Loucy (cell line): ENCODE measurements around the gene SLC35A4.
"Not testable (repeated sequence)": the region's sequence is repeated elsewhere in the genome, so short reads cannot be mapped to it uniquely, and the experiment has no call there.

Experiments
- H2AFZ ChIP-seq: fragments of 200-600 bp; sonication (generic); 2 replicates; pipeline ENCODE4 v1.6.0; 2016; ENCODE audit warnings: antibody characterized with exemption, mild to moderate bottlenecking, low read length, moderate library complexity
- H3F3A ChIP-seq: fragments of 200-600 bp; 2 replicates; pipeline ENCODE4 v1.6.0; 2016; ENCODE audit warnings: antibody characterized with exemption, low read depth, mild to moderate bottlenecking
- H3K27me3 ChIP-seq: fragments of 200-600 bp; sonication (generic); 2 replicates; pipeline ENCODE4 v1.6.1; 2014; ENCODE audit warnings: low read length, mild to moderate bottlenecking; ENCODE audit not compliant: insufficient read depth, poor library complexity, severe bottlenecking
- H3K36me3 ChIP-seq: fragments of 200-600 bp; sonication (generic); 2 replicates; pipeline ENCODE4 v1.6.1; 2016; ENCODE audit warnings: low read length; ENCODE audit not compliant: insufficient read depth
- H3K4me1 ChIP-seq: fragments of 200-600 bp; sonication (generic); 2 replicates; pipeline ENCODE4 v1.5.1; 2014; ENCODE audit warnings: low read length, mild to moderate bottlenecking; ENCODE audit not compliant: insufficient read depth, poor library complexity, severe bottlenecking
- H3K4me2 ChIP-seq: fragments of 200-600 bp; sonication (generic); 2 replicates; pipeline ENCODE4 v1.6.0; 2014; ENCODE audit warnings: antibody characterized with exemption, low read length, low read depth, mild to moderate bottlenecking; ENCODE audit not compliant: poor library complexity, severe bottlenecking
- H3K4me3 ChIP-seq: fragments of 200-600 bp; sonication (generic); 2 replicates; pipeline ENCODE4 v1.5.1; 2014; ENCODE audit warnings: low read length, mild to moderate bottlenecking, mixed read lengths; ENCODE audit not compliant: poor library complexity, severe bottlenecking
- H3K79me2 ChIP-seq: fragments of 200-600 bp; sonication (generic); 2 replicates; pipeline ENCODE4 v1.6.1; 2014; ENCODE audit warnings: low read length; ENCODE audit not compliant: insufficient read depth
- H3K9ac ChIP-seq: fragments of 200-600 bp; sonication (generic); 2 replicates; pipeline ENCODE4 v1.6.0; 2014; ENCODE audit warnings: mild to moderate bottlenecking, low read depth, low read length, moderate library complexity; ENCODE audit not compliant: poor library complexity, severe bottlenecking
- H3K9me2 ChIP-seq: fragments of 200-600 bp; sonication (generic); replicated peaks from 2 replicates; pipeline ENCODE4 v1.6.1; 2016; ENCODE audit warnings: low read depth, low read length, mixed read lengths
- H3K9me3 ChIP-seq: fragments of 200-600 bp; sonication (generic); 2 replicates; pipeline ENCODE4 v1.6.1; 2014; ENCODE audit warnings: mild to moderate bottlenecking, antibody characterized with exemption, low read length, low read depth; ENCODE audit not compliant: insufficient read depth
- H4K20me1 ChIP-seq: fragments of 200-600 bp; sonication (generic); 2 replicates; pipeline ENCODE4 v1.6.0; 2014; ENCODE audit warnings: antibody characterized with exemption, low read length, mild to moderate bottlenecking; ENCODE audit not compliant: insufficient read depth, poor library complexity, severe bottlenecking
- CTCF ChIP-seq: fragments of 200-600 bp; sonication (generic); conservative IDR thresholded peaks from 2 replicates; pipeline ENCODE4 v1.5.1; 2014; ENCODE audit warnings: mild to moderate bottlenecking, antibody characterized with exemption, low read length
- EZH2phosphoT487 ChIP-seq: fragments of 200-600 bp; IDR thresholded peaks from 2 replicates; pipeline ENCODE4 v1.6.1; 2018; ENCODE audit warnings: antibody characterized with exemption, mild to moderate bottlenecking, moderate library complexity, borderline replicate concordance

SLC35A4 gene

GRCh38 chr5:140596321-140596741 lies 31.7 kb downstream of the SLC35A4 start:
- H3K36me3 ChIP-seq, result no peaks in the 10 kb centered on the region
- no peak for TF ChIP-seq CTCF
- no peak for TF ChIP-seq EZH2phosphoT487

GRCh38 chr5:140598836-140599235 lies 34.2 kb downstream of the SLC35A4 start:
- no peaks in the 10 kb centered on the region for H4K20me1 ChIP-seq
- no peaks in the 10 kb centered on the region for H3K4me1 ChIP-seq
- H3K36me3 ChIP-seq, result no peaks in the 10 kb centered on the region
- H3K4me3 ChIP-seq, result no peak overlapping the region
- no peak overlapping the region for H3K4me2 ChIP-seq
- H3K27me3 ChIP-seq, result no peaks in the 10 kb centered on the region
- H3F3A ChIP-seq, result no peaks in the 10 kb centered on the region
- no peaks in the 10 kb centered on the region for H3K9me3 ChIP-seq
- TF ChIP-seq EZH2phosphoT487, result no peak
- H3K9ac ChIP-seq, result no peak overlapping the region
- H3K79me2 ChIP-seq, result no peaks in the 10 kb centered on the region
- H2AFZ ChIP-seq, result no peak overlapping the region
- H3K9me2 ChIP-seq, result no peaks in the 10 kb centered on the region

More at GRCh38 chr5:140596321-140596741, 31.7 kb downstream of the SLC35A4 start:
- H3K4me3 ChIP-seq, result no peak overlapping the region
- no peaks in the 10 kb centered on the region for H3K9me2 ChIP-seq
- no peak overlapping the region for H3K9ac ChIP-seq
- H3F3A ChIP-seq, result no peaks in the 10 kb centered on the region
- H3K79me2 ChIP-seq, result no peaks in the 10 kb centered on the region
- H3K9me3 ChIP-seq, result no peaks in the 10 kb centered on the region
- H2AFZ ChIP-seq, result no peak overlapping the region
- no peaks in the 10 kb centered on the region for H3K4me1 ChIP-seq
- H4K20me1 ChIP-seq, result no peaks in the 10 kb centered on the region
- no peak overlapping the region for H3K4me2 ChIP-seq
- H3K27me3 ChIP-seq, result no peaks in the 10 kb centered on the region

GRCh38 chr5:140600096-140600495 lies 35.5 kb downstream of the SLC35A4 start:
- H3K4me1 ChIP-seq, result no peaks in the 10 kb centered on the region
- H2AFZ ChIP-seq, result no peak overlapping the region
- no peaks in the 10 kb centered on the region for H3K9me3 ChIP-seq
- H3K4me2 ChIP-seq, result no peak overlapping the region
- no peaks in the 10 kb centered on the region for H3K36me3 ChIP-seq
- no peak overlapping the region for H3K4me3 ChIP-seq
- no peak for TF ChIP-seq EZH2phosphoT487
- no peak for TF ChIP-seq CTCF
- no peaks in the 10 kb centered on the region for H3K79me2 ChIP-seq
- no peaks in the 10 kb centered on the region for H3K27me3 ChIP-seq
- no peaks in the 10 kb centered on the region for H3F3A ChIP-seq
- no peaks in the 10 kb centered on the region for H3K9me2 ChIP-seq
- no peak overlapping the region for H3K9ac ChIP-seq
- no peaks in the 10 kb centered on the region for H4K20me1 ChIP-seq

- H3K9me3 ChIP-seq, result no peaks in the 10 kb centered on the region
- no peak overlapping the region for H2AFZ ChIP-seq
These were observed 37.5 kb downstream of the SLC35A4 start for GRCh38 chr5:140602147-140602546.

GRCh38 chr5:140603446-140603698 lies 38.7 kb downstream of the SLC35A4 start:
- not testable (repeated sequence) for H3K79me2 ChIP-seq, H3F3A ChIP-seq, H3K36me3 ChIP-seq, H3K4me1 ChIP-seq, H3K9ac ChIP-seq, H3K4me2 ChIP-seq, H3K9me2 ChIP-seq, H3K4me3 ChIP-seq, H4K20me1 ChIP-seq, H2AFZ ChIP-seq, H3K27me3 ChIP-seq, H3K9me3 ChIP-seq

More at GRCh38 chr5:140602147-140602546, 37.5 kb downstream of the SLC35A4 start:
- Histone ChIP-seq H3K79me2 (no peaks in the 10 kb centered on the region), H3K4me2 (no peak overlapping the region), H3K4me1 (no peaks in the 10 kb centered on the region), H3K9me2 (no peaks in the 10 kb centered on the region), H3F3A (no peaks in the 10 kb centered on the region), H3K36me3 (no peaks in the 10 kb centered on the region), H3K27me3 (no peaks in the 10 kb centered on the region), H3K4me3 (no peak overlapping the region), H4K20me1 (no peaks in the 10 kb centered on the region), H3K9ac (no peak overlapping the region)
- TF ChIP-seq EZH2phosphoT487, result no peak
- no peak for TF ChIP-seq CTCF
